ENCODE data around the gene SHFL.

The SHFL gene
- 32.2 to 73.5 (median 61.4) reads per million in 3 experiments for total RNA-seq

GRCh38 chr19:10085641-10086590 lies at the start of gene SHFL:
Gene SHFL, plus strand, starts transcription at chr19:10086317. Its CDS starts 111 bp downstream, at chr19:10086428.
- DNase-seq, result peak; percentile 77

GRCh38 chr19:10036601-10037071 lies 49.5 kb upstream of the SHFL start:
- DNase-seq, result no peak

GRCh38 chr19:10037367-10037766 lies 48.8 kb upstream of the SHFL start:
- no peak for DNase-seq

DNA sequence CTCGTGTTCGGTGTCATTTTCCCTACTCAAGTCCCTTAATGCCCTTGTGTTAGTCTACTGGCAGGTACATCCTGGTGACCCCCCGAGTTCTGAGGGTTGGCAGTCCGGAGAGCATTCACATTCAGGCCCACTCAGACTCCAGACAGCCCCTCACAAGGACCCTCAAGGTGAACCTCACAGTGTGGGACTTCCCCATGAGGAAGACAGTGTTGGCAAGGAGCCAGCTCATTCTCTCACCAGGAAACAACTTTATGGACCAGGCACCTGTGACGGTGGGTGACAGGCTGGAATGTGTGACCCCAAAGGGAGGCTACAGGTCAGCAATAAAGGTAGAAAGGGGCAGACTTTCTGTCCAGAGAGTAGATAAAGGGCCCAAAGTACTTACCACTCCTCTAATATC lies 48.3 kb upstream of the SHFL start:
- no peak for DNase-seq

DNA sequence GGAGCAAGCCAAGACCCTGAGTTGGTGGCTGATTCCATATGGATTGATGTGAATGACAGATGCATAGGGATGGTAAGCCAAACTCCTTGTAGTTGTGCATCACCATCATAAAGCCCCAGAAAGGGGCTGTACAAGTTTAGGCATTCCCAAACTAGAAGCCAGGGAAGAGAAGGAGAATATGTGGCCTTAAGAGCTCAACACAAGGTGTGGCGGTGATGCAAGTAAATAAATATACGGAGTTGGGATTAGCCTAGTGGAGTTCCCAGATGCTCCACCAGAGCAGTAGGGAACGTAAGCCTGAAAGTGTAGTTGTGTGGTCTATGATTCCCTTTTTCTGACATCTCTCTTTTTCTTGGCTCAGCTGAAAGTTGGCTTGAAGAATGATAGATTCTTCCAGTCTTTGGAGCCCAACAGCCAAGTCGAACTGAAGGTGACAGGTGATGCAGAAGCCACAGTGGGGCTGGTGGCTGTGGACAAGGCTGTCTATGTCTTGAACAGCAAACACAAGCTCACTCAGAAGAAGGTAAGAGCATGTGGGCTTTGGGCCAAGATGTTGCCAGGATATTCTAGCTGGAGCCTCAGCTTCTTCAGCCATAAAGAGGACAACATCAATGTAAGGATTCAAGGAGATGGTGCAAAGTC lies 42.7 kb upstream of the SHFL start:
- DNase-seq, result no peak

GRCh38 chr19:10044390-10044789 lies 41.7 kb upstream of the SHFL start:
- no peak for DNase-seq

GRCh38 chr19:10045371-10045770 lies 40.7 kb upstream of the SHFL start:
- no peak for DNase-seq

DNA sequence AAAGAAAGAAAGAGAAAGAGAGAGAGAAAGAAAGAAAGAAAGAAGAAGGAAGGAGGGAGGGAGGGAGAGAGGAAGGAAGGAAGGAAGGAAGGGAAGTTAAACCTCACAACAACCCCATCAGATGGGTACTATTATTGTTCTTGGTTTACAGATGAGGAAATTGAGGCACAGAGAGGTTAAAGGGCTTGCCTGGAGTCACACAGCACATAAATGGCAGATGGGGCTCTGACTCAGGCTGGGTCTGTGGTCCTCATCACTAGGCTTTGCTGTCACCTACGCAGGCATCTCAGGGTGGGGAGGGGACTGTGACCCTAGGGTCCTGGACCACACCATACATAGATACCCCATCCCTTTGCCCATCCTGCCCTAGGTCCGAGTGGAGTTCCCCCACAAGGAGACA lies 36.5 kb upstream of the SHFL start:
- no peak for DNase-seq

DNA sequence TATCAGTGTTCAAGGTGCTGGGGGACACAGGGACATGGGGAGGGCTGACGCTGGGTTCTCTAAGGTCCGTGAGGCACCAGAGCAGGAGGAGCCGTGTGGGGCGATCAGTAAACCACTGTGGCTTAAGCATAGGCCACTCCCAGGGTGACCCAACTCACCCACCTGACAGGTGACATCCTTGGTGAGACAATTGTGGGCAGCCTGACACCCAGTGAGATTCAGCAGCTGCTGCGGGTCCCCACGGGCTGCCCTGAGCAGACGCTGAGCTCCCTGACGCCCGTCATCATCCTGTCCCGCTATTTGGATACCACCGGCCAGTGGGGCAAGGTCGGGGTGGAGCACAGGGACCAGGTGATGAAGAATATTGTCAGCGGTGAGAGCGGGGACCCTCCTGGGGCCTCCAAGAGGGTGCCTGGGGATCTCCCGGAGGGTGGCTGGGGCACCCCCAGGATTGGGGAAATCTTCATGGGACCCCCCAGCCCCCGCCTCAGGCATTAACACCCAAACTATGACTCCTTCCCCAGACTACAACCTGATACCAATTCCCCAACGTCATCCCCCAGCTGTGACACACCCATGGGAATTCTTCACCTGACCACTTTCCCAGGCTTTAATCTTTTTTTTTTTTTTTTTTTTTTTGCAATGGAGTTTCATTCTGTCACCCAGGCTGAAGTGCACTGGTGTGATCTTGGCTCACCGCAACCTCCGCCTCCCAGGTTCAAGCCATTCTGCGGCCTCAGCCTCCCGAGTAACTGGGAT lies 33.3 kb upstream of the SHFL start:
- no peak for DNase-seq

- DNase-seq, result no peak
Measured at GRCh38 chr19:10061717-10062310, 24.3 kb upstream of the SHFL start.

- peak; percentile 11 for DNase-seq
Measured at GRCh38 chr19:10068205-10068604, 17.9 kb upstream of the SHFL start.

DNA sequence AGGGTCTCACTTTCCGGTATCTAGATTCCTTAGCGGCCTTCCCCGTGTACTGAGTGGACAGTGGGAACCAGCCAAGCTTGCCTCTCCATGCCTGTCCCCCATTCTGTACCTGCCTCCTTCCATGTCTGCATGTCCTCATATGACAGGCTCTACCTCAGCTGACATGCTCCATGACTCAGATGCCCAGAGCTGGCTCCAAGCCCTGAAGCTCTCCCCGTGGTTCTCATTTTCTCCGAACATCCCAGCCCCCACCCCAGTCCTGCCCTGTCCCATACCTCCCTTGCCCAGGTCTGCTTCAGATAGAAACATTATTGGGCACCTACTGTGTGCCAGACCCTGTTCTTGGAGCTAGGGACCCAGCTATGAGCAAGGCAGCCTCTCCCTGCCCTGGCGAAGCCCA lies 17.1 kb upstream of the SHFL start:
- no peak for DNase-seq

- DNase-seq, result no peak
Measured at GRCh38 chr19:10070730-10071446, 15.2 kb upstream of the SHFL start.

GRCh38 chr19:10074153-10074552 lies 12.0 kb upstream of the SHFL start:
- DNase-seq, result peak; percentile 56

DNA sequence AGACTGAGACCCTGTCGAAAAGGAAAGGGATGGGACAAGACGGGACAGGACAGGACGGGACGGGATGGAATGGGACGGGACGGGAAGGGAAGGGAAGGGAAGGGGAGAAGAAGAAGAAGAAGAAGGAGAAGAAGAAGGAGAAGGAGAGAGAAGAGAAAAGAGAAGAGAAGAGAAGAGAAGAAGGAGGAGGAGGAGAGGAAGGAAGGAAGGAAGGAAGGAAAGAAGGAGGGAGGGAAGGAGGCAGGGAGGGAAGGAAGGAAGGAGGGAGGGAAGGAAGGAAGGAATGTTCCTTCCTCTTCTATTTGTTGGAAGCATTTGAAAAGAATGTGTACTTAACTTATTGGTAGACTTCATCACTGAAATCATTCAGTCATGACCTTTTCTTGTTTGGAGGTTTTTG lies 9.6 kb upstream of the SHFL start:
- no peak for DNase-seq

- DNase-seq, result no peak
Measured at GRCh38 chr19:10078329-10078728, 7.8 kb upstream of the SHFL start.

DNA sequence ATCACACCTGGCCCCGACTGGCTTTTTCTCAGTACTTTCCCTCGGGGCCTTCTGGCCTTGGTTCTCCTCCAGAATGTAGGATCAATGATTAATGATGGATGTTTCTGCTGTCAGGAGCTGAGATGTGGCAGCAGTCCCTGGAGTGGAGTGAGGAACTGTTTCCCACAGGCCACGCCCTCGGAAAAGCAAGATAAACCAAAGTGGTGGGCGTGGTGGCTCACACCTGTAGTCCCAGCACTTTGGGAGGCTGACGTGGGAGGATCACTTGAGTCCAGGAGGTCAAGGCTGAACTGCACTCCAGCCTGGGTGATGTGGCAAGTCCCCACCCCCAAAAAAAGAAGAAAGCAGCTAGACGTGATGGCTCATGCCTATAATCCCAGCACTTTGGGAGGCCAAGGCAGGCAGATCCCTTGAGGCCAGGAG lies 7.1 kb upstream of the SHFL start:
- no peak for DNase-seq

DNA sequence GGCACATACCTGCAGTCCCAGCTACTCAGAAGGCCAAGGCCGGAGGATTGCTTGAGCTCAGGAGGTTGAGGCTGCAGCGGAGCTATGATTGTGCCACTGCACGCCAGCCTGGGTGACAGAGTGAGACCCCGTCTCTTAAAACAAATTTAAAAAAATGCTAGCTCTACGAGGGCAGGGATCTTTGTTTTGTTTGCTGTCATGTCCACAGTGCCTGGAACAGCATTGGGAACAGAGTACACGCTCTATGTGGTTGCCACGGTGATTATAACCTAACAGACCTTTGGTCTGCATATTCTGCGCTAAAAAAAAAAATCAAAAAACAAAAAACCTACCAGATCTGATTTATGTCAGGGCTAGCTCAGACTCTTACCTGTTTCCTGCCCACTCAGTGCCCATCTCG lies 2.2 kb upstream of the SHFL start:
- no peak for DNase-seq

DNA sequence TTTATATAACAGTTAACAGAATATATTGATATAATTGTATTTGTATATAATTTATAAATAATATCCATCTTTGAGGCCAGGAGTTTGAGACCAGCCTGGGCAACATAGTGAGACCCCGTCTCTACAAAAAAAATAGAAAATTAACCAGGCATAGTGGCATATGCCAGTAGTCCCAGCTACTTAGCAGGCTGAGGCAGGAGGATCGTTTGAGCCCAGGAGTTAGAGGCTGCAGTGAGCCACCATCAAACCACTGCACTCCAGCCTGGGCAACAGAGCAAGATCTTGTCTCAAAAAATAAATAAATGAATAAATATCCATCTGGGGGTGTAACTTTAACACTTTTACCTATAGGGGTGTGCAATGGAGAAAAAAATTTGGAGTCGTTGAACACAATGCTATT lies 1.3 kb upstream of the SHFL start:
- DNase-seq, result no peak

GRCh38 chr19:10086591-10087192 lies 575 bp downstream of the SHFL start:
- no peak for DNase-seq

DNA sequence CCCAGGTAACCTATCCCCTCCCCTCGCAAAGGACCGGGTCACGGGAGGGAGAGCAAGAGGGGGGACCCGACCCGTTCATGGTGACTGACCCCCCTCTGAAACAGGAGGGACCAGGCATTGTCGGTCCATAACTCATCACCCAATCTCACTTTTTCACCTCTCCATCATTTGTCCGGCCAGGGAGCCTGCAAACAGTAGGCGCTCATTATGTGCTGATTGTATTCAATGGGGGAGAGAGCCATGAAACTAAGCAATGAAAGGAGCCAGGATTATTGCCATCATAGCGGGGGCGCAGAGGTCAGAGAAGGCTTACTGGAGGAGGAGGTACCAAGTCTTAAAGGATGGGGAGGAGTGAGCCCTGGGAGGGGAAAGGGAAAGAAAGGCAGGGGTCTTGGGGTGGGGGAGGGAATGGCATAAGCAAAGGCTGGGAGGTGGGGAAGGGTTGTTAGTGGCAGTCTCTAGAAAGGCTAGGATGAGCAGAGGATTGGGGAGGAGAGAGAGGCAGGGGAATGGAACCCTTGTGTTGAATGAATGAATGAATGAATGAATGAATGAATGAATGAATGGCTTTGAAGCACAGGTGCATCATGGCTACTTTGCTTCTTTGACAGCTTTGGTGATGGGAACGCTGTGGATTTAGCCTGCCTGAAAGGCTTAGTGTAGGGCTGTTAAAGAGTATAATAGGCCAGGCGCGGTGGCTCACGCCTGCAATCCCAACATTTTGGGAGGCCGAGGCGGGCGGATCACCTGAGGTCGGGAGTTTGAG lies 1.4 kb downstream of the SHFL start:
- no peak for DNase-seq
